RWPE2 (cell line): ENCODE measurements around the gene DNAH3.

Experiments
- ATAC-seq: fragments of 200-7000 bp; cut with Tn5 transposase; 3 replicates; pipeline ENCODE4 v1.9.1; 2021; ENCODE audit warnings: low read depth
- DNase-seq: peaks from one replicate; pipeline ENCODE4 v3.0.0-alpha.2; 2020; ENCODE audit warnings: low spot score
- H3K27ac ChIP-seq: fragments of 450-650 bp; 2 replicates; pipeline ENCODE4 v1.5.1; 2017; ENCODE audit warnings: mild to moderate bottlenecking; ENCODE audit not compliant: poor library complexity, severe bottlenecking
- H3K27me3 ChIP-seq: fragments of 250-450 bp; sonication (Bioruptor Pico); 2 replicates; pipeline ENCODE4 v1.5.1; 2021; ENCODE audit warnings: mild to moderate bottlenecking, moderate library complexity; ENCODE audit not compliant: insufficient read depth, poor library complexity, severe bottlenecking
- H3K36me3 ChIP-seq: fragments of 250-450 bp; sonication (Bioruptor Pico); 2 replicates; pipeline ENCODE4 v1.5.1; 2020; ENCODE audit warnings: low read depth, mild to moderate bottlenecking, moderate library complexity
- H3K4me1 ChIP-seq: fragments of 250-450 bp; sonication (Bioruptor Pico); 2 replicates; pipeline ENCODE4 v1.5.1; 2021; ENCODE audit warnings: mild to moderate bottlenecking, moderate library complexity; ENCODE audit not compliant: insufficient read depth, poor library complexity, severe bottlenecking
- H3K4me3 ChIP-seq: fragments of 250-450 bp; sonication (Bioruptor Pico); 2 replicates; pipeline ENCODE4 v1.5.1; 2021; ENCODE audit warnings: mild to moderate bottlenecking, moderate library complexity; ENCODE audit not compliant: severe bottlenecking
- H3K9me3 ChIP-seq: fragments of 250-450 bp; sonication (Bioruptor Pico); 2 replicates; pipeline ENCODE4 v1.5.1; 2021; ENCODE audit warnings: mild to moderate bottlenecking, moderate library complexity; ENCODE audit not compliant: severe bottlenecking
- TF ChIP-seq, protein P1 (sequence below): fragments of 450-650 bp; IDR thresholded peaks from one replicate; pipeline ENCODE4 v1.5.1; 2017; ENCODE audit warnings: mild to moderate bottlenecking, moderate library complexity; ENCODE audit not compliant: poor library complexity, severe bottlenecking

DNAH3 gene

GRCh38 chr16:20889625-20890275 is 260.9 kb downstream of the DNAH3 start:
- no peaks in the 10 kb centered on the region for H3K9me3 ChIP-seq
- no peaks in the 10 kb centered on the region for H3K4me1 ChIP-seq
- no peak for DNase-seq
- no peak overlapping the region for H3K4me3 ChIP-seq
- H3K27ac ChIP-seq = no peak overlapping the region
- no peak for ATAC-seq
- H3K36me3 ChIP-seq = peaks cover 21% of the 10 kb centered on the region
- TF ChIP-seq, protein P1, sequence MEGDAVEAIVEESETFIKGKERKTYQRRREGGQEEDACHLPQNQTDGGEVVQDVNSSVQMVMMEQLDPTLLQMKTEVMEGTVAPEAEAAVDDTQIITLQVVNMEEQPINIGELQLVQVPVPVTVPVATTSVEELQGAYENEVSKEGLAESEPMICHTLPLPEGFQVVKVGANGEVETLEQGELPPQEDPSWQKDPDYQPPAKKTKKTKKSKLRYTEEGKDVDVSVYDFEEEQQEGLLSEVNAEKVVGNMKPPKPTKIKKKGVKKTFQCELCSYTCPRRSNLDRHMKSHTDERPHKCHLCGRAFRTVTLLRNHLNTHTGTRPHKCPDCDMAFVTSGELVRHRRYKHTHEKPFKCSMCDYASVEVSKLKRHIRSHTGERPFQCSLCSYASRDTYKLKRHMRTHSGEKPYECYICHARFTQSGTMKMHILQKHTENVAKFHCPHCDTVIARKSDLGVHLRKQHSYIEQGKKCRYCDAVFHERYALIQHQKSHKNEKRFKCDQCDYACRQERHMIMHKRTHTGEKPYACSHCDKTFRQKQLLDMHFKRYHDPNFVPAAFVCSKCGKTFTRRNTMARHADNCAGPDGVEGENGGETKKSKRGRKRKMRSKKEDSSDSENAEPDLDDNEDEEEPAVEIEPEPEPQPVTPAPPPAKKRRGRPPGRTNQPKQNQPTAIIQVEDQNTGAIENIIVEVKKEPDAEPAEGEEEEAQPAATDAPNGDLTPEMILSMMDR = no peak
- no peaks in the 10 kb centered on the region for H3K27me3 ChIP-seq

- TF ChIP-seq, protein P1 = no peak
- H3K27ac ChIP-seq = no peak overlapping the region
- H3K4me3 ChIP-seq = no peak overlapping the region
- DNase-seq (no peak), ATAC-seq (no peak)
- H3K9me3 ChIP-seq = no peaks in the 10 kb centered on the region
- H3K36me3 ChIP-seq = peaks cover 9% of the 10 kb centered on the region; the same call in 1 of the 2 replicates
- H3K27me3 ChIP-seq = no peaks in the 10 kb centered on the region
- peaks cover 5% of the 10 kb centered on the region for H3K4me1 ChIP-seq
Observed at GRCh38 chr16:20887207-20887606, 263.4 kb downstream of the DNAH3 start.

DNA sequence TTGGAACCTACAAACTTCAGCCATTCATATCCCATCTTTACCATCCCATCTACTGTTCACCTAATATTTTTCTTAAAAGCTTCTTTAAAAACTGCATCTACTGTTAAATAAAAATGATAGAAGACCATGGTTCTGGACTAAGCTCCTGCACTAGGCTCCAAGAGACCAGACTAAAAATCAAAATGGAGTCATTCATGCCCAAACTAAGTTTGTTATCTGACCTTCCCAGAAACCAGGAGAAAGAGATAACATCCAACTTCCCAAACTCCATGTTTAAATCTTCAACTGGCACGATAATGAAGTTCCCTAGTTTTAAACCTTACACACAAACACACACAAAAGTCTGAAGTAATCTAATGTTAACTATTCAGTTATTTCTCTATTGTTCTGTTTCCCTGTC is 264.3 kb downstream of the DNAH3 start:
- ATAC-seq (no peak), DNase-seq (no peak)
- Histone ChIP-seq H3K4me3 (no peak overlapping the region), H3K4me1 (peaks cover 5% of the 10 kb centered on the region), H3K27me3 (no peaks in the 10 kb centered on the region), H3K36me3 (peaks cover 8% of the 10 kb centered on the region; the same call in 1 of the 2 replicates), H3K27ac (no peak overlapping the region), H3K9me3 (no peaks in the 10 kb centered on the region)
- TF ChIP-seq, protein P1 = no peak

- H3K36me3 ChIP-seq = peaks cover 8% of the 10 kb centered on the region; the same call in 1 of the 2 replicates
- no peak overlapping the region for H3K27ac ChIP-seq
- TF ChIP-seq, protein P1 = no peak
- peak; percentile 57; the same call in 1 of the 3 replicates for ATAC-seq
- H3K4me3 ChIP-seq = no peak overlapping the region
- H3K4me1 ChIP-seq = peaks cover 15% of the 10 kb centered on the region
- DNase-seq = no peak
- H3K9me3 ChIP-seq = no peaks in the 10 kb centered on the region
- no peaks in the 10 kb centered on the region for H3K27me3 ChIP-seq
Observed at GRCh38 chr16:20884240-20884556, 266.4 kb downstream of the DNAH3 start.

GRCh38 chr16:20883554-20884239 is 266.9 kb downstream of the DNAH3 start:
- DNase-seq (no peak), ATAC-seq (no peak)
- H3K9me3 ChIP-seq = no peaks in the 10 kb centered on the region
- H3K4me1 ChIP-seq = peaks cover 20% of the 10 kb centered on the region
- peaks cover 8% of the 10 kb centered on the region; the same call in 1 of the 2 replicates for H3K36me3 ChIP-seq
- TF ChIP-seq, protein P1 = no peak
- H3K4me3 ChIP-seq = no peak overlapping the region
- no peaks in the 10 kb centered on the region for H3K27me3 ChIP-seq
- H3K27ac ChIP-seq = no peak overlapping the region
